ENCODE measurements around the gene CNTNAP5. TPM values are rescaled to one million over a fixed set of nuclear protein-coding genes. Genes with fewer than 3 reads are reported as not detected.

The CNTNAP5 gene
- total RNA-seq, 1 experiment from 2014 or later = 0.78 TPM

- Histone ChIP-seq H3K9me3 (ENCODE audit: low read length) (no peaks in the 10 kb centered on the region), H3K4me1 (ENCODE audit: low read length) (no peaks in the 10 kb centered on the region), H3K9me2 (replicated peaks; ENCODE audit: insufficient read depth, low read length) (no peaks in the 10 kb centered on the region), H3K79me2 (ENCODE audit: low read length) (no peaks in the 10 kb centered on the region), H4K20me1 (ENCODE audit: insufficient read depth, low read depth, low read length) (no peaks in the 10 kb centered on the region), H3K4me3 (ENCODE audit: low read length) (no peak overlapping the region), H3K4me2 (ENCODE audit: low read depth, low read length, poor library complexity, severe bottlenecking) (no peak overlapping the region), H3K27me3 (ENCODE audit: low read length) (no peaks in the 10 kb centered on the region), H3K27ac (ENCODE audit: low read length) (no peak overlapping the region), H3K36me3 (ENCODE audit: insufficient read depth, low read length) (no peaks in the 10 kb centered on the region), H3K9ac (ENCODE audit: low read length) (no peak overlapping the region), H2AFZ (ENCODE audit: low read length) (no peak overlapping the region)
- DNase-seq = no peak
Observed at GRCh38 chr2:124640221-124640750, 615.2 kb downstream of the CNTNAP5 start.

- Histone ChIP-seq H3K36me3 (ENCODE audit: insufficient read depth, low read length) (no peaks in the 10 kb centered on the region), H3K9me3 (ENCODE audit: low read length) (no peaks in the 10 kb centered on the region), H3K4me3 (ENCODE audit: low read length) (no peak overlapping the region), H3K9me2 (replicated peaks; ENCODE audit: insufficient read depth, low read length) (no peaks in the 10 kb centered on the region), H3K4me2 (ENCODE audit: low read depth, low read length, poor library complexity, severe bottlenecking) (peak overlapping the region; percentile 39), H3K79me2 (ENCODE audit: low read length) (no peaks in the 10 kb centered on the region), H4K20me1 (ENCODE audit: insufficient read depth, low read depth, low read length) (no peaks in the 10 kb centered on the region), H3K9ac (ENCODE audit: low read length) (no peak overlapping the region), H2AFZ (ENCODE audit: low read length) (no peak overlapping the region), H3K4me1 (ENCODE audit: low read length) (peaks cover 9% of the 10 kb centered on the region), H3K27ac (ENCODE audit: low read length) (no peak overlapping the region), H3K27me3 (ENCODE audit: low read length) (no peaks in the 10 kb centered on the region)
- DNase-seq = peak; percentile 44
Observed at GRCh38 chr2:124646166-124646815, 621.2 kb downstream of the CNTNAP5 start.

GRCh38 chr2:124647245-124647644 is 622.2 kb downstream of the CNTNAP5 start:
- no peaks in the 10 kb centered on the region for H4K20me1 ChIP-seq (ENCODE audit: insufficient read depth, low read depth, low read length)
- no peaks in the 10 kb centered on the region for H3K9me3 ChIP-seq (ENCODE audit: low read length)
- peaks cover 9% of the 10 kb centered on the region for H3K4me1 ChIP-seq (ENCODE audit: low read length)
- no peaks in the 10 kb centered on the region for H3K27me3 ChIP-seq (ENCODE audit: low read length)
- no peak overlapping the region for H2AFZ ChIP-seq (ENCODE audit: low read length)
- H3K36me3 ChIP-seq (ENCODE audit: insufficient read depth, low read length) = no peaks in the 10 kb centered on the region
- H3K4me3 ChIP-seq (ENCODE audit: low read length) = no peak overlapping the region
- H3K9me2 ChIP-seq (replicated peaks; ENCODE audit: insufficient read depth, low read length) = no peaks in the 10 kb centered on the region
- no peak overlapping the region for H3K9ac ChIP-seq (ENCODE audit: low read length)
- no peak overlapping the region for H3K4me2 ChIP-seq (ENCODE audit: low read depth, low read length, poor library complexity, severe bottlenecking)
- no peak for DNase-seq
- H3K27ac ChIP-seq (ENCODE audit: low read length) = no peak overlapping the region
- no peaks in the 10 kb centered on the region for H3K79me2 ChIP-seq (ENCODE audit: low read length)

GRCh38 chr2:124647663-124648062 is 622.6 kb downstream of the CNTNAP5 start:
- Histone ChIP-seq H4K20me1 (ENCODE audit: insufficient read depth, low read depth, low read length) (no peaks in the 10 kb centered on the region), H3K4me3 (ENCODE audit: low read length) (no peak overlapping the region), H3K27me3 (ENCODE audit: low read length) (no peaks in the 10 kb centered on the region), H3K79me2 (ENCODE audit: low read length) (no peaks in the 10 kb centered on the region), H3K4me2 (ENCODE audit: low read depth, low read length, poor library complexity, severe bottlenecking) (no peak overlapping the region), H2AFZ (ENCODE audit: low read length) (no peak overlapping the region), H3K9me3 (ENCODE audit: low read length) (no peaks in the 10 kb centered on the region), H3K9ac (ENCODE audit: low read length) (no peak overlapping the region), H3K4me1 (ENCODE audit: low read length) (peaks cover 9% of the 10 kb centered on the region), H3K9me2 (replicated peaks; ENCODE audit: insufficient read depth, low read length) (no peaks in the 10 kb centered on the region), H3K36me3 (ENCODE audit: insufficient read depth, low read length) (no peaks in the 10 kb centered on the region), H3K27ac (ENCODE audit: low read length) (no peak overlapping the region)
- DNase-seq = no peak

- Histone ChIP-seq H3K4me3 (ENCODE audit: low read length) (no peak overlapping the region), H3K9ac (ENCODE audit: low read length) (no peak overlapping the region), H3K4me1 (ENCODE audit: low read length) (peaks cover 9% of the 10 kb centered on the region), H2AFZ (ENCODE audit: low read length) (no peak overlapping the region), H3K36me3 (ENCODE audit: insufficient read depth, low read length) (no peaks in the 10 kb centered on the region), H3K9me2 (replicated peaks; ENCODE audit: insufficient read depth, low read length) (no peaks in the 10 kb centered on the region), H3K4me2 (ENCODE audit: low read depth, low read length, poor library complexity, severe bottlenecking) (no peak overlapping the region), H3K27ac (ENCODE audit: low read length) (no peak overlapping the region), H4K20me1 (ENCODE audit: insufficient read depth, low read depth, low read length) (no peaks in the 10 kb centered on the region), H3K27me3 (ENCODE audit: low read length) (no peaks in the 10 kb centered on the region), H3K9me3 (ENCODE audit: low read length) (no peaks in the 10 kb centered on the region), H3K79me2 (ENCODE audit: low read length) (no peaks in the 10 kb centered on the region)
- DNase-seq = no peak
Observed at GRCh38 chr2:124649001-124649400, 623.9 kb downstream of the CNTNAP5 start.

- Histone ChIP-seq H3K4me1 (ENCODE audit: low read length) (no peaks in the 10 kb centered on the region), H3K4me3 (ENCODE audit: low read length) (no peak overlapping the region), H2AFZ (ENCODE audit: low read length) (no peak overlapping the region), H3K9me3 (ENCODE audit: low read length) (no peaks in the 10 kb centered on the region), H3K27me3 (ENCODE audit: low read length) (no peaks in the 10 kb centered on the region), H4K20me1 (ENCODE audit: insufficient read depth, low read depth, low read length) (no peaks in the 10 kb centered on the region), H3K36me3 (ENCODE audit: insufficient read depth, low read length) (no peaks in the 10 kb centered on the region), H3K9me2 (replicated peaks; ENCODE audit: insufficient read depth, low read length) (no peaks in the 10 kb centered on the region), H3K4me2 (ENCODE audit: low read depth, low read length, poor library complexity, severe bottlenecking) (no peak overlapping the region), H3K79me2 (ENCODE audit: low read length) (no peaks in the 10 kb centered on the region), H3K27ac (ENCODE audit: low read length) (no peak overlapping the region), H3K9ac (ENCODE audit: low read length) (no peak overlapping the region)
- no peak for DNase-seq
Observed at GRCh38 chr2:124652099-124652498, 627.0 kb downstream of the CNTNAP5 start.

- Histone ChIP-seq H3K9me3 (ENCODE audit: low read length) (no peaks in the 10 kb centered on the region), H3K79me2 (ENCODE audit: low read length) (no peaks in the 10 kb centered on the region), H2AFZ (ENCODE audit: low read length) (no peak overlapping the region), H3K9ac (ENCODE audit: low read length) (no peak overlapping the region), H3K4me1 (ENCODE audit: low read length) (no peaks in the 10 kb centered on the region), H4K20me1 (ENCODE audit: insufficient read depth, low read depth, low read length) (no peaks in the 10 kb centered on the region), H3K36me3 (ENCODE audit: insufficient read depth, low read length) (no peaks in the 10 kb centered on the region), H3K4me2 (ENCODE audit: low read depth, low read length, poor library complexity, severe bottlenecking) (no peak overlapping the region), H3K9me2 (replicated peaks; ENCODE audit: insufficient read depth, low read length) (no peaks in the 10 kb centered on the region), H3K27me3 (ENCODE audit: low read length) (no peaks in the 10 kb centered on the region), H3K27ac (ENCODE audit: low read length) (no peak overlapping the region), H3K4me3 (ENCODE audit: low read length) (no peak overlapping the region)
- no peak for DNase-seq
Observed at GRCh38 chr2:124658373-124658772, 633.3 kb downstream of the CNTNAP5 start.

GRCh38 chr2:124661558-124661957 is 636.5 kb downstream of the CNTNAP5 start:
- no peak overlapping the region for H2AFZ ChIP-seq (ENCODE audit: low read length)
- H3K4me1 ChIP-seq (ENCODE audit: low read length) = no peaks in the 10 kb centered on the region
- no peak overlapping the region for H3K4me2 ChIP-seq (ENCODE audit: low read depth, low read length, poor library complexity, severe bottlenecking)
- no peak for DNase-seq
- H3K27ac ChIP-seq (ENCODE audit: low read length) = no peak overlapping the region
- H4K20me1 ChIP-seq (ENCODE audit: insufficient read depth, low read depth, low read length) = no peaks in the 10 kb centered on the region
- no peaks in the 10 kb centered on the region for H3K9me2 ChIP-seq (replicated peaks; ENCODE audit: insufficient read depth, low read length)
- H3K36me3 ChIP-seq (ENCODE audit: insufficient read depth, low read length) = no peaks in the 10 kb centered on the region
- no peaks in the 10 kb centered on the region for H3K9me3 ChIP-seq (ENCODE audit: low read length)
- no peaks in the 10 kb centered on the region for H3K27me3 ChIP-seq (ENCODE audit: low read length)
- no peaks in the 10 kb centered on the region for H3K79me2 ChIP-seq (ENCODE audit: low read length)
- no peak overlapping the region for H3K4me3 ChIP-seq (ENCODE audit: low read length)
- no peak overlapping the region for H3K9ac ChIP-seq (ENCODE audit: low read length)
